HCT116 (cell line): Measurements from ENCODE around the gene SEMA5A. TPM values are rescaled to one million over a fixed set of nuclear protein-coding genes. Genes with fewer than 3 reads are reported as not detected.

Source experiments
- ATAC-seq: fragments of 200-7000 bp; cut with Tn5 transposase; 2 replicates; pipeline ENCODE4 v1.9.1; 2020; ENCODE audit warnings: mild to moderate bottlenecking, moderate library complexity
- BruUV-seq: library from RNA; stranded (reverse); fragments of 400-500 nt; replicated peaks from 2 replicates; lab custom pipeline; 2021; lab: Mats Ljungman, UMichigan
- CTCF ChIA-PET: fragments of 300-600 bp; sonication (Branson Sonifier 250); formaldehyde crosslinking; loops from one replicate; lab custom pipeline; 2021; ENCODE audit warnings: antibody characterized with exemption; lab: Charles Lee
- POLR2A ChIA-PET: fragments of 300-600, 350-600 bp; sonication (Branson Sonifier 250); formaldehyde crosslinking; loops from one replicate; lab custom pipeline; 2021; ENCODE audit warnings: antibody characterized with exemption; lab: Charles Lee
- RAD21 ChIA-PET, 2 experiments: fragments of 300-600 bp; sonication (Branson Sonifier 250); formaldehyde crosslinking; loops; one replicate each; lab custom pipeline; 2023; ENCODE audit warnings: low total read pairs in 2 of 2; ENCODE audit not compliant: uncharacterized antibody in 2 of 2, unreplicated experiment in 2 of 2, low non-redundant PET in 1 of 2; lab: Charles Lee
- DNase-seq: peaks from one replicate; pipeline ENCODE4 v3.0.0-alpha.2; 2010; ENCODE audit warnings: low read depth, low spot score
- H2AFZ ChIP-seq: fragments of 200-600 bp; shearing (Covaris generic), sonication (generic); 2 replicates; pipeline ENCODE4 v1.6.1; 2017; ENCODE audit warnings: low read depth, mixed run types, mixed read lengths, antibody characterized with exemption, low read length; ENCODE audit not compliant: poor library complexity, severe bottlenecking
- H3K27ac ChIP-seq: 2 replicates; pipeline ENCODE4 v1.5.1; 2012; ENCODE audit warnings: low read depth, low read length
- H3K27me3 ChIP-seq: fragments of 200-600 bp; sonication (generic); 2 replicates; pipeline ENCODE4 v1.6.1; 2016; ENCODE audit warnings: mixed run types, low read length, mixed read lengths; ENCODE audit not compliant: insufficient read depth
- H3K36me3 ChIP-seq, 2 experiments: fragments of 200-500 bp in 1 of 2; fragments of 200-600 bp in 1 of 2; sonication (Bioruptor generic) in 1 of 2; sonication (generic) in 1 of 2; 2 replicates each; pipeline versions ENCODE4 v1.5.1 to v1.6.1; 2014 to 2016; ENCODE audit warnings: low read length in 2 of 2, inconsistent platforms in 1 of 2, mixed read lengths in 1 of 2, mixed run types in 1 of 2; ENCODE audit not compliant: insufficient read depth in 2 of 2, control insufficient read depth in 1 of 2
- H3K4me1 ChIP-seq, 2 experiments: fragments of 200-600 bp in 1 of 2; sonication (generic) in 1 of 2; 2 replicates each; pipeline versions ENCODE4 v1.5.1 to v1.6.1; 2012 to 2017; ENCODE audit warnings: low read length in 2 of 2, inconsistent platforms in 1 of 2, mild to moderate bottlenecking in 1 of 2, mixed read lengths in 1 of 2, mixed run types in 1 of 2, moderate library complexity in 1 of 2; ENCODE audit not compliant: insufficient read depth in 2 of 2, control insufficient read depth in 1 of 2
- H3K4me2 ChIP-seq: fragments of 200-600 bp; sonication (generic); 2 replicates; pipeline ENCODE4 v1.6.1; 2017; ENCODE audit warnings: mixed run types, low read length, mixed read lengths
- H3K4me3 ChIP-seq, 2 experiments: fragments of 200-600 bp in 1 of 2; sonication (generic) in 1 of 2; replicated peaks in 1 of 2; 2 replicates each; pipeline ENCODE4 v1.5.1; 2011 to 2016; ENCODE audit warnings: low read length in 2 of 2, control low read depth in 1 of 2, low read depth in 1 of 2, mild to moderate bottlenecking in 1 of 2, mixed read lengths in 1 of 2, mixed run types in 1 of 2
- H3K79me2 ChIP-seq: fragments of 200-600 bp; sonication (generic); 2 replicates; pipeline ENCODE4 v1.6.1; 2017; ENCODE audit warnings: mild to moderate bottlenecking, mixed run types, low read length, moderate library complexity, mixed read lengths; ENCODE audit not compliant: insufficient read depth
- H3K9ac ChIP-seq: fragments of 200-600 bp; sonication (generic); 2 replicates; pipeline ENCODE4 v1.6.1; 2016; ENCODE audit warnings: low read length, mixed read lengths
- H3K9me2 ChIP-seq: fragments of 200-600 bp; sonication (generic), shearing (Covaris generic); 2 replicates; pipeline ENCODE4 v1.6.1; 2017; ENCODE audit warnings: mixed run types, mild to moderate bottlenecking, moderate library complexity; ENCODE audit not compliant: insufficient read depth
- H3K9me3 ChIP-seq, 2 experiments: fragments of 200-500 bp in 1 of 2; fragments of 200-600 bp in 1 of 2; sonication (Bioruptor generic) in 1 of 2; sonication (generic) in 1 of 2; 2 replicates each; pipeline ENCODE4 v1.6.1; 2014 to 2017; ENCODE audit warnings: low read length in 2 of 2, mixed read lengths in 2 of 2, inconsistent platforms in 1 of 2, low read depth in 1 of 2, mild to moderate bottlenecking in 1 of 2, mixed run types in 1 of 2, moderate library complexity in 1 of 2; ENCODE audit not compliant: control insufficient read depth in 1 of 2, insufficient read depth in 1 of 2
- H4K20me1 ChIP-seq: fragments of 200-600 bp; sonication (generic), shearing (Covaris generic); 2 replicates; pipeline ENCODE4 v1.6.1; 2017; ENCODE audit warnings: mixed run types, mild to moderate bottlenecking, moderate library complexity; ENCODE audit not compliant: insufficient read depth
- CBX3 ChIP-seq: IDR thresholded peaks from 2 replicates; pipeline ENCODE4 v1.6.1; 2012; ENCODE audit warnings: low read depth
- CEBPB ChIP-seq: IDR thresholded peaks from 2 replicates; pipeline ENCODE4 v1.6.1; 2012; ENCODE audit warnings: low read depth
- EGR1 ChIP-seq: IDR thresholded peaks from 2 replicates; pipeline ENCODE4 v1.6.1; 2012; ENCODE audit warnings: low read depth
- EZH2 ChIP-seq: fragments of 200-600 bp; sonication (generic); IDR thresholded peaks from 2 replicates; pipeline ENCODE4 v1.6.1; 2017; ENCODE audit warnings: antibody characterized with exemption, mixed run types
- EZH2phosphoT487 ChIP-seq: fragments of 200-600 bp; IDR thresholded peaks from 2 replicates; pipeline ENCODE4 v1.6.1; 2018; ENCODE audit warnings: antibody characterized with exemption, borderline replicate concordance
- POLR2AphosphoS5 ChIP-seq: IDR thresholded peaks from 2 replicates; pipeline ENCODE4 v1.6.1; 2011; ENCODE audit warnings: mild to moderate bottlenecking, low read depth, low read length, moderate library complexity
- REST ChIP-seq: IDR thresholded peaks from 2 replicates; pipeline ENCODE4 v1.6.1; 2012; ENCODE audit warnings: low read depth
- SIN3A ChIP-seq: IDR thresholded peaks from 2 replicates; pipeline ENCODE4 v1.6.1; 2012; ENCODE audit warnings: low read depth
- SP1 ChIP-seq: IDR thresholded peaks from 2 replicates; pipeline ENCODE4 v1.6.1; 2012; ENCODE audit warnings: low read depth
- SRF ChIP-seq: IDR thresholded peaks from 2 replicates; pipeline ENCODE4 v1.6.1; 2012; ENCODE audit warnings: low read depth
- TCF7L2 ChIP-seq: IDR thresholded peaks from 2 replicates; pipeline ENCODE4 v1.7.0; 2011; ENCODE audit warnings: borderline replicate concordance, inconsistent platforms; ENCODE audit not compliant: insufficient read depth, insufficient read length; ENCODE audit errors: extremely low read depth
- YY1 ChIP-seq: IDR thresholded peaks from 2 replicates; pipeline ENCODE4 v1.6.1; 2011; ENCODE audit warnings: low read length, low read depth, moderate library complexity, mild to moderate bottlenecking; ENCODE audit not compliant: insufficient replicate concordance; ENCODE audit errors: extremely low read depth
- ZNF274 ChIP-seq: fragments of 200-500 bp; sonication (Bioruptor generic); IDR thresholded peaks from 2 replicates; pipeline ENCODE4 v1.6.1; 2014; ENCODE audit warnings: mild to moderate bottlenecking, low read depth, low read length, inconsistent platforms
- intact Hi-C: fragments of 100-400 bp; cut with micrococcal nuclease; formaldehyde crosslinking; loops from 2 replicates; pipeline ENCODE4 v1.10.0; 2022
- total RNA-seq: library from RNA; stranded (reverse); gene quantifications from one replicate; pipeline ENCODE4 v1.2.1, GENCODE V29; 2021; ENCODE audit not compliant: unreplicated experiment
- TF ChIP-seq, protein P1 (sequence below): IDR thresholded peaks from 2 replicates; pipeline ENCODE4 v1.6.1; 2012
- TF ChIP-seq, protein P2 (sequence below): IDR thresholded peaks from 2 replicates; pipeline ENCODE4 v1.6.1; 2011; ENCODE audit warnings: mild to moderate bottlenecking, low read length, moderate library complexity; ENCODE audit not compliant: insufficient replicate concordance; ENCODE audit errors: extremely low read depth

The SEMA5A gene
- total RNA-seq, 1 experiment from 2014 or later: 0.02 TPM

DNA sequence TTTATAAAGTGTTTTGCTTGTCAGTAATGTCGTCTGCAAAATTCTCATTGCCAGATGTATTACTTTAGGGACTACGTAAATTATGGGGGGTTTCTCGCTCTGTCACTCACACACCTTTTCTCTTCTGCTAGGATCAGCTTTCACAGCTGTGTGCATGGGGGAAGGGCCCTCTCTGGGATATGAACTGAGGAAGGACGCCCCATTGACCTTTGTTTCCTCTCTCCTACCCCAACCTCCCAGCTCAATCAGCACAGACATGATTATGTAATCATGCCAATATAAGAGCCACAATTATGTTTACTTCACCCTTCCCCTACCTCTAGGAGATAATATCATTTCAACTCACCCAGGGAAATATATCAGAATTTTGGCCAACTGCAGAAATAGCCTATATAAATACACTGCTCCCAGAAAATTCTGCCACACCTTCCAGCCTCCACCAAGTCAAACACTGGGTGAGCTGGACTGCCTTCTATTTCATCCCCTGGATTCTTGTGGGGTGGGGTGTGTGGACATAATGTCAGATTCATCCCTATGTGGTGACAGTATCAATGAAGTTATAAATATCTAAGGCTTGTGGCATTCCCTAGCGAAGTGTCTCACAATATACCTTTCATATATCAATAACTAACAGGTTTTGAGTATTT lies 12.6 kb upstream of the SEMA5A start:
- Histone ChIP-seq H2AFZ (no peak overlapping the region), H3K4me1 (no peaks in the 10 kb centered on the region), H3K4me2 (no peak overlapping the region)
- no peak for TF ChIP-seq REST
- TF ChIP-seq, all 23 proteins: peak for 0
- Histone ChIP-seq H3K27ac (no peak overlapping the region), H4K20me1 (no peaks in the 10 kb centered on the region), H3K4me3 (no peak overlapping the region), H3K9me2 (no peaks in the 10 kb centered on the region), H3K36me3 (no peaks in the 10 kb centered on the region), H3K9me3 (peaks cover 0 to 11% of the 10 kb centered on the region in 2 experiments; a peak in 3 of 4 replicates), H3K27me3 (no peaks in the 10 kb centered on the region), H3K9ac (no peak overlapping the region), H3K79me2 (no peaks in the 10 kb centered on the region)
- intact Hi-C loops: no loop called here
- DNase-seq: no peak
- CTCF ChIA-PET: no interaction called here
- no TSS peak for BruUV-seq
- POLR2A ChIA-PET: no interaction called here
- no peak for ATAC-seq
- RAD21 ChIA-PET: no interaction called here

GRCh38 chr5:9557696-9558095 lies 11.8 kb upstream of the SEMA5A start:
- H3K27me3 ChIP-seq: no peaks in the 10 kb centered on the region
- ATAC-seq: no peak
- TF ChIP-seq CEBPB: no peak
- no peak for TF ChIP-seq YY1
- TF ChIP-seq SP1: no peak
- no peak for TF ChIP-seq SIN3A
- no peak for TF ChIP-seq EZH2
- TF ChIP-seq ZNF274: no peak
- TF ChIP-seq, protein P1, sequence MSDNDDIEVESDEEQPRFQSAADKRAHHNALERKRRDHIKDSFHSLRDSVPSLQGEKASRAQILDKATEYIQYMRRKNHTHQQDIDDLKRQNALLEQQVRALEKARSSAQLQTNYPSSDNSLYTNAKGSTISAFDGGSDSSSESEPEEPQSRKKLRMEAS: no peak
- TF ChIP-seq, protein P2, sequence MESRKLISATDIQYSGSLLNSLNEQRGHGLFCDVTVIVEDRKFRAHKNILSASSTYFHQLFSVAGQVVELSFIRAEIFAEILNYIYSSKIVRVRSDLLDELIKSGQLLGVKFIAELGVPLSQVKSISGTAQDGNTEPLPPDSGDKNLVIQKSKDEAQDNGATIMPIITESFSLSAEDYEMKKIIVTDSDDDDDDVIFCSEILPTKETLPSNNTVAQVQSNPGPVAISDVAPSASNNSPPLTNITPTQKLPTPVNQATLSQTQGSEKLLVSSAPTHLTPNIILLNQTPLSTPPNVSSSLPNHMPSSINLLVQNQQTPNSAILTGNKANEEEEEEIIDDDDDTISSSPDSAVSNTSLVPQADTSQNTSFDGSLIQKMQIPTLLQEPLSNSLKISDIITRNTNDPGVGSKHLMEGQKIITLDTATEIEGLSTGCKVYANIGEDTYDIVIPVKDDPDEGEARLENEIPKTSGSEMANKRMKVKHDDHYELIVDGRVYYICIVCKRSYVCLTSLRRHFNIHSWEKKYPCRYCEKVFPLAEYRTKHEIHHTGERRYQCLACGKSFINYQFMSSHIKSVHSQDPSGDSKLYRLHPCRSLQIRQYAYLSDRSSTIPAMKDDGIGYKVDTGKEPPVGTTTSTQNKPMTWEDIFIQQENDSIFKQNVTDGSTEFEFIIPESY: no peak
- no peak for TF ChIP-seq SRF
- TF ChIP-seq POLR2AphosphoS5: no peak
- no peak for TF ChIP-seq TCF7L2
- no peak for TF ChIP-seq EZH2phosphoT487
- TF ChIP-seq CBX3: no peak
- TF ChIP-seq EGR1: no peak

More at GRCh38 chr5:9557696-9558095, 11.8 kb upstream of the SEMA5A start:
- peaks cover 0 to 9% of the 10 kb centered on the region in 2 experiments; a peak in 3 of 4 replicates for H3K9me3 ChIP-seq
- H3K79me2 ChIP-seq: no peaks in the 10 kb centered on the region
- H3K9ac ChIP-seq: no peak overlapping the region
- H3K4me2 ChIP-seq: no peak overlapping the region
- DNase-seq: no peak
- intact Hi-C loops: no loop called here
- BruUV-seq: no TSS peak
- ChIA-PET POLR2A (no interaction called here), RAD21 (no interaction called here), CTCF (no interaction called here)
- no peaks in the 10 kb centered on the region for H3K9me2 ChIP-seq
- H2AFZ ChIP-seq: no peak overlapping the region
- no peaks in the 10 kb centered on the region for H3K36me3 ChIP-seq
- no peak overlapping the region for H3K4me3 ChIP-seq
- no peaks in the 10 kb centered on the region for H3K4me1 ChIP-seq
- no peaks in the 10 kb centered on the region for H4K20me1 ChIP-seq
- no peak overlapping the region for H3K27ac ChIP-seq
